ENCODE results near the gene CNTN6. TPM values are rescaled to one million over a fixed set of nuclear protein-coding genes. Genes with fewer than 3 reads are reported as not detected.

Gene CNTN6
- total RNA-seq, 1 experiment from 2014 or later = not detected

DNA sequence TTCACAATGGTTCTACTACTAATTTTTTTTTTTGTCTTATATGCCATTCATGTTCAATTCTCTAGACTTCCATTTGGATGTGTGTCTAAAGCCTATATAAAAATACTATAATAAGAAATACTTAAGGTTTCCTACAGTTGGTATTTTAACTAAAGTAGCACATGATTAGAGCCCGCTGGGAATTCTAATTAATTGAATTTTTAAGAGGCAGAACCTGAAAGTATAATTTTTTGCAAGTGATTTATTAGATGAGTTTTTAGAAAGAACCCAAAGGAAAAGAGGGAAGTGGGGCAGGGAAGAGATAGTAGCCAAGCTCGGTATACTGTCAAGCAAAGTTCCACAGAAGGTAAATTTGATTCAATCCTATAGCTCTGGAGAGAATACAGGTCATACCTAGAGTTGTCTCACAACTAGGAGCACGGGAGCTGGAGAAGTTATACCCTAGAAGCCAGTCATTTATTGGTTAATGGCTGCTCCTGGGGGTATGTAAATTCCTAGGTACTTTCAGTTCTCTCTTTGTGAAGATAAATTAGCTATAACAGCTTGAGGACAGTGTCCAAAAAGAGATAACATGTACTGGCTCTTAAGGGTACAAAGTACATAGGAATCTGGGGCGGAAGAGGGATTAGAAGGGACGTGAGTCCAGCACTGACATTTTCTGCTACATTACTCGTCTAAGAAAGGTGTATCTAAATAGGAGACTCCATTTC, 225.6 kb downstream of the CNTN6 start:
- no peak overlapping the region for H4K5ac ChIP-seq (ENCODE audit: insufficient read length, low read depth, low read length)
- no peak overlapping the region for H3K14ac ChIP-seq (ENCODE audit: insufficient read depth, low read length)
- H4K8ac ChIP-seq (replicated peaks; ENCODE audit: insufficient read length, low read depth, low read length) = no peak overlapping the region
- no peak overlapping the region for H3K4ac ChIP-seq (ENCODE audit: low read depth, low read length)
- H3K4me2 ChIP-seq (ENCODE audit: insufficient read depth, insufficient read length, low read length) = no peak overlapping the region
- H3K23me2 ChIP-seq (ENCODE audit: insufficient read length, low read depth, low read length, poor library complexity, severe bottlenecking) = no peaks in the 10 kb centered on the region
- Mint-ChIP-seq H3K27me3 (ENCODE audit: low read depth) (no peaks in the 10 kb centered on the region), H3K9me3 (no peaks in the 10 kb centered on the region), H3K4me3 (no peak overlapping the region), H3K4me1 (no peaks in the 10 kb centered on the region), H3K27ac (no peak overlapping the region), H3K36me3 (ENCODE audit: insufficient read depth in 1 of 3, low read depth in 3 of 3) (no peaks in the 10 kb centered on the region)
- H3K79me2 ChIP-seq (ENCODE audit: insufficient read depth, low read length) = no peaks in the 10 kb centered on the region
- no peaks in the 10 kb centered on the region for H3K79me1 ChIP-seq (ENCODE audit: insufficient read depth, low read depth, low read length, poor library complexity, severe bottlenecking)
- H4K20me1 ChIP-seq (ENCODE audit: control insufficient read depth, insufficient read depth, insufficient read length) = no peaks in the 10 kb centered on the region
- no peaks in the 10 kb centered on the region for H3K9me3 ChIP-seq (ENCODE audit: control insufficient read depth, low read depth, low read length)
- no peak overlapping the region for H2BK20ac ChIP-seq (ENCODE audit: low read depth, low read length, poor library complexity, severe bottlenecking)
- no peak overlapping the region for H2AFZ ChIP-seq (ENCODE audit: low read length)
- no peak overlapping the region for H2AK5ac ChIP-seq (ENCODE audit: insufficient read length, low read length)
- H3K27me3 ChIP-seq (ENCODE audit: insufficient read depth, low read length) = no peaks in the 10 kb centered on the region
- WGBS (ENCODE audit: extremely low coverage, insufficient read length, low lambda C conversion rate) = no CpG with 5 or more reads among the region's 6 CpGs
- no peak overlapping the region for H3K18ac ChIP-seq (ENCODE audit: insufficient read length, low read depth, low read length)
- no peaks in the 10 kb centered on the region for H3K4me1 ChIP-seq (ENCODE audit: insufficient read depth, low read length)
- H2BK12ac ChIP-seq (ENCODE audit: insufficient read length, low read depth, low read length) = no peak overlapping the region
- H2BK15ac ChIP-seq (ENCODE audit: low read depth, low read length) = no peak overlapping the region
- no peak overlapping the region for H4K91ac ChIP-seq (ENCODE audit: insufficient read length, low read depth, low read length)
- H2BK5ac ChIP-seq (ENCODE audit: insufficient read length, low read length) = no peak overlapping the region
- TF ChIP-seq, protein P1, sequence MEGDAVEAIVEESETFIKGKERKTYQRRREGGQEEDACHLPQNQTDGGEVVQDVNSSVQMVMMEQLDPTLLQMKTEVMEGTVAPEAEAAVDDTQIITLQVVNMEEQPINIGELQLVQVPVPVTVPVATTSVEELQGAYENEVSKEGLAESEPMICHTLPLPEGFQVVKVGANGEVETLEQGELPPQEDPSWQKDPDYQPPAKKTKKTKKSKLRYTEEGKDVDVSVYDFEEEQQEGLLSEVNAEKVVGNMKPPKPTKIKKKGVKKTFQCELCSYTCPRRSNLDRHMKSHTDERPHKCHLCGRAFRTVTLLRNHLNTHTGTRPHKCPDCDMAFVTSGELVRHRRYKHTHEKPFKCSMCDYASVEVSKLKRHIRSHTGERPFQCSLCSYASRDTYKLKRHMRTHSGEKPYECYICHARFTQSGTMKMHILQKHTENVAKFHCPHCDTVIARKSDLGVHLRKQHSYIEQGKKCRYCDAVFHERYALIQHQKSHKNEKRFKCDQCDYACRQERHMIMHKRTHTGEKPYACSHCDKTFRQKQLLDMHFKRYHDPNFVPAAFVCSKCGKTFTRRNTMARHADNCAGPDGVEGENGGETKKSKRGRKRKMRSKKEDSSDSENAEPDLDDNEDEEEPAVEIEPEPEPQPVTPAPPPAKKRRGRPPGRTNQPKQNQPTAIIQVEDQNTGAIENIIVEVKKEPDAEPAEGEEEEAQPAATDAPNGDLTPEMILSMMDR (conservative IDR thresholded peaks at IDR 0.05) = no peak
- H3K9ac ChIP-seq (ENCODE audit: extremely low read depth, insufficient read length, low read length) = no peak overlapping the region
- H2BK120ac ChIP-seq (ENCODE audit: low read depth, low read length, poor library complexity, severe bottlenecking) = no peak overlapping the region
- no peak overlapping the region for H3K23ac ChIP-seq (ENCODE audit: insufficient read length, low read depth, low read length)
- H3T11ph ChIP-seq (ENCODE audit: low read length) = no peak overlapping the region
- DNase-seq = no peak
- H3K27ac ChIP-seq (ENCODE audit: insufficient read length, low read depth, low read length) = no peak overlapping the region
- H3K56ac ChIP-seq (ENCODE audit: insufficient read length, low read depth, low read length) = no peak overlapping the region
